ENCODE results near the gene TANGO2.

TANGO2 gene

DNA sequence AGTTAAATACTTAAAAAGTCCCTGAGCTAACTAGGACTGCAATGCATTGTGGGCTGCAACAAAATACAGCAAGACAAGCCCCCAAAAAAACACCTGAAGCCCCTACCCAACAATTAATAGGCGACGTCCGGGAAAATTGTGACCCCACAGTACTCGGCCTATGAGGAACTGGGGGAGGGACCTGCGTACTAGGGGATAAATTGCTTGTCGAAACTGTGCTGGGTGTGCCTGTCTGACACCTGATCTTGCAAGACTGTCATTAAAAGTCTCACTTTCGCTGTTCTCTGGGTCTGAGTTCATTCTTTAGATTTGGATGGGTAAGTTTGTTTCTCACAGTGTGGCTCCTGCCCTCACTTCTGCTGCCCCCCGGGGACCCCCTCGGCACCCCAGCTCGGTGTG, 15.2 kb downstream of the TANGO2 start:
- TF ChIP-seq ZNF384 (IDR thresholded peaks at IDR 0.05), result no peak
- no peak for TF ChIP-seq FOXA1 (IDR thresholded peaks at IDR 0.05)
- TF ChIP-seq FOXM1 (IDR thresholded peaks at IDR 0.05; ENCODE audit: borderline replicate concordance), result no peak
- no peak for TF ChIP-seq SP1 (IDR thresholded peaks at IDR 0.05)
- no peak for DNase-seq (ENCODE audit: extremely low spot score)
- POLR2A ChIA-PET, result interaction anchor here (1.7 to 2.0 kb wide), 2 partner anchors 14 to 44 kb away, joined by 4 to 7 read pairs; partner anchors contain the start of gene DGCR8
- CTCF ChIA-PET, result no interaction called here

DNA sequence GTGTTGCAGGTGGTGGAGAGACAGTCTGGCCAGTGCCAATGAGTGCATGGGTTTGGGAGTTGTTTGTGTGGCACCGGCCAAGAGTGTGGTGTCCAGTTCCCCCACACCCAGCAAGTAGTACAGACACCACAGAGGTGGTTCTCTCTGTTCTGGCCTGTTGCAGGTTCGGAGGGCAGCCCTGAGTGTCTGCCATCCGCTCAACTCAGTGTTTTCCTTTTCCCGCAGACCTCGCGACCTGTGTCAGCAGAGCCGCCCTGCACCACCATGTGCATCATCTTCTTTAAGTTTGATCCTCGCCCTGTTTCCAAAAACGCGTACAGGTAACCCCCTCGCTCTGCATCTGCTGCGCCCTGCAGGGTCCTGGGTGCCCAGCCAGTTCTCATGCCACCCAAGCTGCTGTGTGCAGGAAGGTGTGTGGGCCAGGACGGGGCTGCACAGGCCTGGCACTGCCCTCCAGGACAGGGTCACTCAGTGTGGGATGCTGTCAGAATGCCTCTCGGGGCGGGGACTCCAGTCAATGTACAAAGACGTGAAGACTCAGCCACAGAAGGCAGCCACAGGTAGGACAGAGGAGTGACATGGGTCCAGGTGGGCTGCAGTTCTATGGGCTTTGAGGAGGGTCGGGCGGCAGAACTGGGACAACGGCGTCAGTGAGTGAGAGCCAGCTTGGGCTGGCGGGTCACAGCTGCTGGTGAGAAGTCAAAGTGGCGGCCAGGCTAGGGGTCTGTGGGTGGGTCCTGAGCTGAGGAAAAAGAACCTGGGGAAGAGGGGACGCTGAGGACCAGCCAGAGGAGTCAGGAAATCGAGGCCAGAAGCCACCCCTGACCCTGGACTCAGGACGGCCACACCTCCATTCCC, 15.9 kb downstream of the TANGO2 start:
- DNase-seq (ENCODE audit: extremely low spot score), result no peak
- TF ChIP-seq L3MBTL2 (conservative IDR thresholded peaks at IDR 0.05), result no peak
- no peak for TF ChIP-seq TARDBP (IDR thresholded peaks at IDR 0.05)
- POLR2A ChIA-PET, result no interaction called here

GRCh38 chr22:20037419-20037818, 16.5 kb downstream of the TANGO2 start:
- DNase-seq (ENCODE audit: extremely low spot score), result no peak
- CTCF ChIA-PET, result no interaction called here
- no peak for TF ChIP-seq CTBP1 (IDR thresholded peaks at IDR 0.05; ENCODE audit: borderline replicate concordance)
- POLR2A ChIA-PET, result no interaction called here

More for the DNA sequence above, 15.9 kb downstream of the TANGO2 start:
- CTCF ChIA-PET, result no interaction called here

GRCh38 chr22:20038574-20038973, 17.7 kb downstream of the TANGO2 start:
- CTCF ChIA-PET, result no interaction called here
- no peak for DNase-seq (ENCODE audit: extremely low spot score)
- TF ChIP-seq SUZ12 (IDR thresholded peaks at IDR 0.05), result no peak
- no peak for TF ChIP-seq CTBP1 (IDR thresholded peaks at IDR 0.05; ENCODE audit: borderline replicate concordance)
- TF ChIP-seq, protein P1, sequence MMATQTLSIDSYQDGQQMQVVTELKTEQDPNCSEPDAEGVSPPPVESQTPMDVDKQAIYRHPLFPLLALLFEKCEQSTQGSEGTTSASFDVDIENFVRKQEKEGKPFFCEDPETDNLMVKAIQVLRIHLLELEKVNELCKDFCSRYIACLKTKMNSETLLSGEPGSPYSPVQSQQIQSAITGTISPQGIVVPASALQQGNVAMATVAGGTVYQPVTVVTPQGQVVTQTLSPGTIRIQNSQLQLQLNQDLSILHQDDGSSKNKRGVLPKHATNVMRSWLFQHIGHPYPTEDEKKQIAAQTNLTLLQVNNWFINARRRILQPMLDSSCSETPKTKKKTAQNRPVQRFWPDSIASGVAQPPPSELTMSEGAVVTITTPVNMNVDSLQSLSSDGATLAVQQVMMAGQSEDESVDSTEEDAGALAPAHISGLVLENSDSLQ (IDR thresholded peaks at IDR 0.05), result no peak
- TF ChIP-seq L3MBTL2 (conservative IDR thresholded peaks at IDR 0.05), result no peak
- TF ChIP-seq HDGF (IDR thresholded peaks at IDR 0.05; ENCODE audit: borderline replicate concordance), result no peak
- TF ChIP-seq FOXA1 (IDR thresholded peaks at IDR 0.05), result no peak
- TF ChIP-seq ARNT (IDR thresholded peaks at IDR 0.05), result no peak
- TF ChIP-seq TARDBP (IDR thresholded peaks at IDR 0.05), result no peak
- no peak for TF ChIP-seq NFRKB (IDR thresholded peaks at IDR 0.05)
- no peak for TF ChIP-seq FOXK2 (IDR thresholded peaks at IDR 0.05)
- no peak for TF ChIP-seq FOXM1 (IDR thresholded peaks at IDR 0.05; ENCODE audit: borderline replicate concordance)
- no peak for TF ChIP-seq LEF1 (IDR thresholded peaks at IDR 0.05; ENCODE audit: borderline replicate concordance)
- no peak for TF ChIP-seq SP1 (IDR thresholded peaks at IDR 0.05)
- POLR2A ChIA-PET, result no interaction called here

DNA sequence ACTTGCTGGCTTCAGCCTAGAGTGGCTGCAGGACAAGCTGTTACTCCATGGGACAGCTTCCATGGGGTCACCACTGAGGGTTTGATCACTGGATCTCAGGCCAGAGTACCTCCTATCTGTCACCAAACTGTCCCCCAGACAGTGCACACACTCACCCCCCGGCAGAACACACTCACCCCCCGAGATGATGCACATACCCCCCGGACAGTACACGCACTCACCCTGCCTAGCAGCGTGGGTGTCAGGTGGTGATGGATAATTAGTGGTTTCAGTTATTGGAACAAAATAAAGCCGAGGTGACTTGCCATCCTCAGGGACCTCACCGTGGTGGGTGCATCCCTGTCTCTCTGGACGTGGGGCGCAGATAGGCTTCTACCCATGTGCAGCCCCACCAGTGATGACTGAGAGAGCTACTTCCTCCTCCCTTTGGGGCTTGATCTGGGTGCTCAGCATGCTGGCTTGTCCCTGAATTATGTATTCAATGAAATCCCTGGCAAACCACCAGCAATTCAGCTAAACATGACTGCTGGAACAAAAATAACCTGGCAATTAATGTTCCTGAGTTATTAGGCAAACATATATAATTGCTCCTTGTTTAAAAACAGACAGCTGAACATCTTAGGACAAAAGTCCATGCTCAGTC, 18.9 kb downstream of the TANGO2 start:
- CTCF ChIA-PET, result no interaction called here
- no peak for DNase-seq (ENCODE audit: extremely low spot score)
- no peak for TF ChIP-seq ARNT (IDR thresholded peaks at IDR 0.05)
- TF ChIP-seq SUZ12 (IDR thresholded peaks at IDR 0.05), result no peak
- no peak for TF ChIP-seq BHLHE40 (IDR thresholded peaks at IDR 0.05; ENCODE audit: borderline replicate concordance)
- POLR2A ChIA-PET, result interaction anchor here (1.6 kb wide), 1 partner anchor 39 kb away, joined by 3 read pairs; no protein-coding TSS in a partner anchor

DNA sequence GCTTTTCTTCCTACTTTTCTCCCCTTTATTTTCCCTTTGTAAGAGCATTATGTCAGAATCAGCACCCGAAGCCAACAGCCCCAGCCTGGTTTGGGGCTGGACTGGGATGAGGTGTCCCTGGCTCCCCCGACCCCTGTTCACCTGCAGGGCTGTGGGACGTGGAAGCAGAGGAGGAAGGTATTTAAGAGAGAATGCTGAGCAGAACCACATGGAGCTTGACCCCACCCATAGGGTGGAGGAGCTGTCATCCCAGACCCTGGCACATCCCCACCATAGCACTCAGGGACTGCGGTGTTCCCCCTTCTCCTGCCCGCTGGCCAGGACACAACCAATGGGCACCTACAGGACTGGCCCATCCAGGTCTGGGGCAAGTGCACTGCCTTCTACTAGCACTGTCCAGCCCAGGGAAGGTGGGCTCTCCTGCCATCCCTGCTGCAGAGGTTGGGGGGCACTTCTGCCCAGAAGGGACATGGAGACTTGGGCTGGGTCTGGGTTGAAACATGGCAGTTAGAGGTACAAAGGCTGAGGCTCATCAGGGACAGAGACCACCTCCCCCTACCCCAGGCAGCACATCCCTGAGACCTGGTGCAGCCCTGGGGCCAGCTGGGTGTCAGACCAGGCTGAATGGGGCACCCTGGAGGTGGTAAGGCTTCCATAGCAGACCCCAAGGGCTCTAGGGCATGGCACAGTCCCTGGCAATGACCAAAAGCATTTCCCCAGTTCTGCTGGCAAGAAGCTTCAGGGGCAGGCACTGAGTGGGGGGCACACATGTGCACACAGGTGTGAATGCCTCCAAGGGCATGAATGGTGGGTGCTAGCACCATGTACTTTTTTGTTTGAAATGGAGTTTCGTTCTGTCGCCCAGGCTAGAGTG, 19.7 kb downstream of the TANGO2 start:
- POLR2A ChIA-PET, result interaction anchor here (1.6 kb wide), 1 partner anchor 38 kb away, joined by 3 read pairs; no protein-coding TSS in a partner anchor
- CTCF ChIA-PET, result no interaction called here
- no peak for TF ChIP-seq SP1 (IDR thresholded peaks at IDR 0.05)
- TF ChIP-seq, protein P1 (IDR thresholded peaks at IDR 0.05), result no peak
- DNase-seq (ENCODE audit: extremely low spot score), result no peak

- TF ChIP-seq SP1 (IDR thresholded peaks at IDR 0.05) (no peak), FOXK2 (IDR thresholded peaks at IDR 0.05) (no peak), FOXA1 (IDR thresholded peaks at IDR 0.05) (no peak)
- ChIA-PET CTCF (no interaction called here), POLR2A (no interaction called here)
- no peak for DNase-seq (ENCODE audit: extremely low spot score)
These were observed 22.4 kb downstream of the TANGO2 start for GRCh38 chr22:20043057-20043996.
